HG03196 (cell line): ENCODE measurements around the gene UACA.
"Not testable (repeated sequence)": the region's sequence is repeated elsewhere in the genome, so short reads cannot be mapped to it uniquely, and the experiment has no call there.

Source experiments
- ATAC-seq: cut with Tn5 transposase; IDR thresholded peaks from one replicate; pipeline ENCODE4 v1.9.1; 2021; ENCODE audit not compliant: unreplicated experiment

The UACA gene

DNA sequence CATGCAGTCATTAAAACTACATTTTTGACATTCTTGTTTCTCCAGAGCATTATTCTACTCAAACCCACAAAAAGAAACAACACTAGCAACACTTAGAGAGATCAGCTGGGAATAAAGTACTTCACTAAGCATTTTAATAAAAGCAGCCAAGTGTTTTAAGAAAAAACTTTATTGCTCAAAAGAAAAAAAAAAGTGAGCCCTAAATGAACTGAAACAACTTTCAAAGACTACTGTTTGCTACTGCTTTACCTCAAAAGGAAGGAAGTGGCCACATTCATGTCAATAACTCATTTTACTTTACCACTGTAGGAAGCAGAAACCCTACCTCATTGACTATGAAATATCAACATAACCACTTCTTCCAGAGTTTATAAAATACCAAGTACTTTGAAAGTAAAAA is 91.3 kb downstream of the UACA start:
- ATAC-seq = peak; percentile 57

DNA sequence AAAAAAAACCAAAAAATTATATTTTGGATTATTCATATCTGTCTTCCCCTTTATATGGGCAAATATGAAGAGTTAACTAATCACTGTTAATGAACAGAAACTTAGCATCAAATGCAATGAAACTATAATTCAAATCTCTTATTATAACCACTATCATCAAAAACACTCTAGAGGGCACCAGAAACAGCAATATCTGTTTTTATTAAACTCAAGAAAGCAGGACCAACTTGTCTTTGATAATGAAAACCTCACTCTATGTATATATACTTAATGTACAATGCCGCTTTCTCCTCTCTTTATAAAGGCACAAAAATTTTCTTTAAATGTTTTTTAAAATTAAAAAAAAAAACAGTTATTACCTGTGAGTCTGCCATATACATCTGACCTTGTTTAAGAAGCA is 92.7 kb downstream of the UACA start:
- ATAC-seq = no peak

DNA sequence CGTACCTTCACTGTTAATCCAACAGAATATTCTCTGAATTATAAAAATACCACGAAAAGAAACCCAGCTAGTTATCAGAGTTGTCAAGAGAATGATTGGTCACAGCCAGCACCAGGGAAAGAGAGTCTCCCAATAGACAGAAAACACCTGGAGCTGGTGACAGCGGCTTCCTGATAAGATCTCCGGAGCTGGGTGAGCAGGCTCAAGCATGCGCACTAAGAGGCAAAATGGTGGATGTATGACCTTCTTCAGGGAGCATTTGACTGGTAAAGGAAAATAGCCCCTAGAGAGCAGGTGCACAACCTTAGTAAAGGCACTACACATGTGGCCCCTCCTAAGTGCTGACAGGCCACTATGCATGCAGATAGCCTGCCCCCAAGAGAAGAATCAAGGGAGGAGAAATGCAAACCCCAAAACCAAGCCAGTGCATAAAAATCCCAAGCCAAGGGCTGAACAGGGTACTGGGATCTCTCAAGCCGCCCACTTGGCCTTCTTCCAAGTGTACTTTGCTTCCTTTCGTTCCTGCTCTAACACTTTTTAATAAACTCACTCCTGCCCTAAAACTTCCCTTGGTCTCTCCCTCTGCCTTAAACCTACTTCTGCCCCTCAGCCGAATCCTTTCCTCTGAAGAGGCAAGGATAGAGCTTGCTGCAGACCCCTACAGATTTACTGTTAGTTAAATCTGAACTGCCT is 93.2 kb downstream of the UACA start:
- ATAC-seq = no peak

DNA sequence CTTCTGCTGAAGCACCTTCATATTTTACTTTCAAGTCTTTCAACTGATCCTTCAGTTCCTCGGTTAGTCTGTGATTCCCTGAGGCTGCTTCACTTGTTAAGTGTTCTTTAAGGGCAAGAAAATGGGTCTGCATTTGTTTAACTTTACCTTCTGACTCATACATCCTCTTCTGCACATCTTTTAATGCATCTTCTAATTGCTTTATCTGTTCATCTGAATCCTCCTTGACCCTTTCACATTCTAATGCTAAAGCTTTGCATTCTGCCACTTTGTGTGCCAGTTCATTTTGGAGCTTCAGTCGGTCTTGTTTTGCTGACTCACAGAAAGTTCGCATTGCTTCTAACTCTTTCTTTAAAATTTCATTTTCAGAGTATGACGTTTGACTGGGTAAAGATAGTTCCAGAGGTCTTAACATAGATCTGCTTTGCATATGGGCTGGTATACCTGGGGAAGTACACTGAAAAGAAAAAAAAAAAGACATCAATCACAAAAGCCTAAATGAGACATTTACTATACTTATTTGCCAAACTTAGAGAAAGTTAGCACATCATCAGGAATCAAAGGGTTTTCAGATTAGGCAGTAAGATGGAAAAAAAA is 94.3 kb downstream of the UACA start:
- no peak for ATAC-seq

- no peak for ATAC-seq
Measured at GRCh38 chr15:70665599-70665998, 97.8 kb downstream of the UACA start.

GRCh38 chr15:70664494-70664893 is 98.9 kb downstream of the UACA start:
- ATAC-seq = no peak

DNA sequence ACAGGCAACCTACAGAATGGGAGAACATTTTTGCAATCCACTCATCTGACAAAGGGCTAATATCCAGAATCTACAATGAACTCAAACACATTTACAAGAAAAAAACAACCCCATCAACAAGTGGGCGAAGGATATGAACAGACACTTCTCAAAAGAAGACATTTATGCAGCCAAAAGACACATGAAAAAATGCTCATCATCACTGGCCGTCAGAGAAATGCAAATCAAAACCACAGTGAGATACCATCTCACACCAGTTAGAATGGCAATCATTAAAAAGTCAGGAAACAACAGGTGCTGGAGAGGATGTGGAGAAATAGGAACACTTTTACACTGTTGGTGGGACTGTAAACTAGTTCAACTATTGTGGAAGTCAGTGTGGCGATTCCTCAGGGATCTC is 100.3 kb downstream of the UACA start:
- ATAC-seq = not testable (repeated sequence)

- no peak for ATAC-seq
Measured at GRCh38 chr15:70659662-70660061, 103.7 kb downstream of the UACA start.

GRCh38 chr15:70658641-70659040 is 104.7 kb downstream of the UACA start:
- no peak for ATAC-seq

DNA sequence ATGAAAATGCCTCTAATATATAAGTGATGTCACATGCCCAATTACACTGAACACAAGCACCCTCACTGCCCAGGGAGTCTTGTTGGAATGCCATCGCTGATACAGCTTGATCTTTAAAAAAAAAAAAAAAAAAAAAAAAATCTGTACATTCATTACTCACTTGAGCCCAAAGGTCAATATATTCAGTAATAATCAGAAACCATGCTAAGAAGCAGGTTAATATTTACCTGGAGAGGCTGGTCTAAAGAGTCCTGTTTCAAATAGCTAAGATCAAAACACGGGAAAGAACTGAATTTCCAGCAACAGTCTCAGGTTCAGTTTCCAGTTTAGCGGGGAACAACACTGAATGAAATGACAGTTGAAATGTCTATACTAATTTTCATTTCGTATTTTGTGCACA is 109.9 kb downstream of the UACA start:
- ATAC-seq = no peak

GRCh38 chr15:70652341-70652740 is 111.0 kb downstream of the UACA start:
- ATAC-seq = no peak

DNA sequence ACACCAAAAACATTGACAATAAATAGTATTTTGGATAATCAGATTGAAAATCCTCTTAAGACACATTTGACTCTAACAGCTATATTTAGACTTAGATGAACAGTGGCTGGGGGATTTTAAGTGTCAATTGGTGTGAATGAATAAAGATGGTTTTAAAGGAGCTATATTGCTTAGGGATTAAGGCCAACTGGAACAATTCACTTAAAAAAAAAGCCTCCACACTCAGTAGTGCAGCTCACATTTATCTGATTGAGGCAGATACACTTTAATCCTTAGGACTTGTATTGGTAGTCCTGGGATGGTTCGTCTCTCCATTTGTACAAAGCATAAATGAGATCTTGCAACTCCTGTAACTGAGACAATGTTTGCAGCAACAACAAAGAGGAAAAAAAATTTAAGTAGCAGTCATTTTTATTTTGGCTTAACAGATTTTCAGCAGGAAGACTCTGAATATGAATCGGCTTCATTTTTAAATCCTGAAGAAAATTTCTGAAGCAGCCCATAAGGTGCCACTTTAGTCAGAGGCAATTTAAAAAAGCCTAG is 112.0 kb downstream of the UACA start:
- no peak for ATAC-seq

DNA sequence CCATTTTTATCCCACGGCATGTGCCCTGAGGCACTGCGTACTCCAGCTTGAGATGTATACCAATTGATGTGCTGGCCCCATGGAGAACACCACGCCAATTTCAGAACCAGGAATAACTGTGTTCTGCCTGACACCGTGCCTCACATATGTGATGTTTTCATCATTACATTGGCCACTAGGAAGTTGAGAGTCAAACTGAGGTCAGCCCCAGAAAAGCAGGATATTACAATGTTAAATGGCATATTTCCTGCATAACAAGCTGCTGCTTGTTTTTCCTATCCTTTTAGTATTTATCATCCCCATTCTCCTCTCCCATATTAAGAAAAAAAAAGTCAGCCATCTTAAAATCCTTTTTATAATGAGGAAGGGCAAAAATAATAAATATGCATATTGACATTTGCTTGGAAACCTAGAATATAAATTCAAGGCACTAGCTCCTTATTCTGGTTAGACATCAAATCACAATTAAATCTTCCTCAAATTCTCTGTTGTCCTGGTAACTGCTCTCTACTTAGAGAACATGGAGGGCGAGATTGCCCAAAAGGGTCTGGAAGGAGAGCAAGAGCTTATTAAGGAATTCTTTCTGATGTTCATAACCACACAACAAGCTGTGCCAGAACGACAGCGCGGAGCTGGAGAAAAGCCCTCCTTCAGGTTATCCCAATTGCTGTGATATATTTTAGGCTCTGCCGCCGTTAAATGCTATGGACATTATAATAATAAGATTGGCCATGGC is 112.6 kb downstream of the UACA start:
- no peak for ATAC-seq

GRCh38 chr15:70647396-70647795 is 116.0 kb downstream of the UACA start:
- no peak for ATAC-seq

DNA sequence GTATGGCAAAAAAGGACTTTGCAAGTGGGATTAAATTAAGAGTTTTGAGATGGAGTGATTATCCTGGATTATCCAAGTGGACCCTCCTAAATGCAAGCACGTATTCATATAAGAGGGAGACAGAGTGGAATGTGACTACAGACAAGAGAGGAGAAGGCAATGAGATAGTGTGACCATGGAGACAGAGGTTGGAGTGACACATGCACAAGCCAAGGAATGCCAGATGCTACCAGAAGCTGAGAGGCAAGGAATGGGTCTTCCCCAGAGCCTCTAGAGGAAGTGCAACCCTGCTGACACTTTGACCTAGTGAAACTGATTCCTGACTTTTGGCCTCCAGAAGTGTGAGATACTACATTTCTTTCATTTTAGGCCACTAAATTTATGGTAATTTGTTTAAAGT is 117.2 kb downstream of the UACA start:
- no peak for ATAC-seq

- ATAC-seq = no peak
Measured at GRCh38 chr15:70643783-70644125, 119.6 kb downstream of the UACA start.

GRCh38 chr15:70643106-70643782 is 120.1 kb downstream of the UACA start:
- ATAC-seq = no peak

- no peak for ATAC-seq
Measured at GRCh38 chr15:70636540-70637165, 126.7 kb downstream of the UACA start.

GRCh38 chr15:70635895-70636294 is 127.5 kb downstream of the UACA start:
- ATAC-seq = no peak

GRCh38 chr15:70633991-70634390 is 129.4 kb downstream of the UACA start:
- ATAC-seq = no peak
